ENCODE results near the gene EXOSC6.
"Not testable (repeated sequence)": the region's sequence is repeated elsewhere in the genome, so short reads cannot be mapped to it uniquely, and the experiment has no call there.

Gene EXOSC6

GRCh38 chr16:70254180-70254964 lies 2.6 kb upstream of the EXOSC6 start:
- DNase-seq: no peak

DNA sequence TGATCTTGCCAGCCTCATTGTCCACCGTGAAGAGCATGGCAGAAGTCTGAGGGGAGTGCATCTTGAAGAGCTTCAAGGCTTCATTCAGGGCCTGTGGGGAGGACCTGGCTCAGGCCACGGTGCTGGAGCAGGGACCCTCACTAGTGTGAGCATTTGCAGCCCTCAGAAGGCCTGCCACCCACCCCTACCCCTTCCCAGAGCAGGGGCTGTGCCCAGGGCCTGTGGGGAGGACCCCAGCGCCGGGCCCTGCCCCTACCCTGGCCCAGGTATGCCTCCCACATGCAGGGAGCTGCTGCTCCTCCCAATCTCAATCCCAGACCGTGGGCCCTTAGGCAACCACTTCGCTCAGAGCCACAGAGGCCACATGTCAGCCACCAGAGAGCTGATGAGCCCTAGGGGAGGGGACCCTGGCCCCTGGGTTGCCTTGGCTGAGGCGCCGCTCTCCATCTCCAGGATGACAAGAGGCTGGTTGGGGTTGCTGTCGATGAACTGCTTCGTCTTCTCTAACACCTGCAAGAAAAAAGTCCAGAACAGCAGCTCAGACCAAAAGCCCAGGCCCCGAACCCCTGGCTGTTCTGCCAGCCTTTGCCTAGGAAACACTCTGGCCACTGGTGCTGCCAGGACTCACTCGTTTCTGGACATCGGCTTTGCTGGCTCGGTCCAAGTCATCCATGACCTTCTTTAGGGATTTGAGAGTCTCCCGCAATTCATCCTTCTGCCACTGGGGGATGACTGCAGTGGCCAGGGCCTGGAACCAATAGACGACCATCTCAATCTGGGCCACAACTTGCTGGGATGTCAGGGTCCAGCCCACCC lies 1.8 kb upstream of the EXOSC6 start:
- DNase-seq: peak; percentile 23 to 48

- no peak for DNase-seq
Measured at GRCh38 chr16:70252355-70252988, 732 bp upstream of the EXOSC6 start.

DNA sequence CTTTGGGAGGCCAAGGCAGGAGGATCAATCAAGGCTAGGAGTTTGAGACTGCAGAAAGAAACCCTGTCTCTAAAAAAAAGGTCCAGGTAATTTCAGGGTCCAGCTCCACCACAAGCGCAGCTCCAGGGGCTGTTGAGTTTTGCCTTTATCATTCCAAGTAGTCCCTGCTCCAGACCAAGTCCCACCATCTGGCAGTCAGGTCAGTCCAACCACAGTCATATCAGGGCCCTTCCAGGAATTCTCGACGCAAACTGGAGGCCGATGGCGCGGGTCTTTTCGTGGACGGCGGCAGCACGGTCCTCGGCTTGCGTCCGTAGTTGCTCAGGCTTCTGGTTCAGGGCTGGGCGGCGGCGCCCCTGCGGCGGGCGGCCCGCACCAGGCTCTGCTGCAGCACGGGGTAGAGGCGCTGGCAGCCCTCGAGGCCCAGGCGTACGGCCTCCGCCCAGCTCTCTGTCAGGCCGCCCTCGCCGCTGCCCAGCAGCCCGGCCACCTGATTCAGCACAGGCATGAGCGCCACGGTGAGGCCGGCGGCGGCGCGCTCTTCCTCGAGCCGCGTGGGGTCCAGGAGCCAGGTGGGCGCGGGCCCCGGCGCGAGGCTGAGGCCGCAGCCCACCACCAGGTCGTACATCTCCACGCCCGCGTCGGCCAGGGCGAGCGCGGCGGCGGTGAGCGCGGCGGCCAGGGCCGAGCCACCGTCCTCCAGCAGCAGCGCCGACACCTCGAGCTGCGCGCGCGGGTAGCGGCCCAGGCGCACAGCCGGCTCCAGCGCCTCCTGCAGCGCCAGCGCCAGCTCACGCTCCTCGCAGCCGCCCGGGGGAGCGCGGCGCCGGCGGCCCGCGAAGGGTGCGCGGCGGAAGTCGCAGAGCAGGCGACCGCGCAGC lies 752 bp downstream of the EXOSC6 start:
- DNase-seq: peak in 1 of 2 donors; percentile 43

DNA sequence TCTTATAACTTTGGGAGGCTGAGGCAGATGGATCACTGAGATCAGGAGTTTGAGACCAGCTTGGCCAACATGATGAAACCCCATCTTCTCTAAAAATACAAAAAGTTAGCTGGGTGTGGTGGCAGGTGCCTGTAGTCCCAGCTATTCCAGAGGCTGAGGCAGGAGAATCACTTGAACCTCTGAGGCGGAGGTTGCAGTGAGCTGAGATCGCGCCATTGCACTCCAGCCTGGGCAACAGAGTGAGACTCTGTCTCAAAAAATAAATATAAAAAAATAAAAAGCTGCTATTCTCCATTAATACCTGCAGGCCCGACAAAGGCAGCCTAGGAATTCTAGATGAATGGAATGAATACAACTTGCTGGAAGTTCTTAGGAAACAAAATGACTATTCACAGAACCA lies 2.0 kb downstream of the EXOSC6 start:
- not testable (repeated sequence) for DNase-seq

DNA sequence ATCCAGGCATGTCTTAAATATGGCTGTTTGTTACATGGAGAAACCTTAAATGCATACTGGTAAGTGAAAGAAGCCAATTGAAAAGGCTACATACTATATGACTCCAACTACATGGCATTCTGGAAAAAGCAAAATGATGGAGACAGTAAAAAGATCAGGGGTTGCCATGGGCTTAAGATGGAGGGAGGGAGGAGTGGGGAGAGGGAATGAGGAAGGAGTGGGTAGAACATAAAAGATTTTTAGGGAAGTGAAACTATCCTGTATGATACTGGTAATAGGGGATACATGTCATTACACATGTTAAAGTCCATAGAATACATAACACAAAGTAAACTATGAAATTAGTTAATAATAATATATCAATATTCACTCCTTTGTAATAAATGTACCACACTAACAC lies 13.0 kb downstream of the EXOSC6 start:
- DNase-seq: not testable (repeated sequence)

- not testable (repeated sequence) for DNase-seq
Measured at GRCh38 chr16:70231831-70232230, 19.9 kb downstream of the EXOSC6 start.

DNA sequence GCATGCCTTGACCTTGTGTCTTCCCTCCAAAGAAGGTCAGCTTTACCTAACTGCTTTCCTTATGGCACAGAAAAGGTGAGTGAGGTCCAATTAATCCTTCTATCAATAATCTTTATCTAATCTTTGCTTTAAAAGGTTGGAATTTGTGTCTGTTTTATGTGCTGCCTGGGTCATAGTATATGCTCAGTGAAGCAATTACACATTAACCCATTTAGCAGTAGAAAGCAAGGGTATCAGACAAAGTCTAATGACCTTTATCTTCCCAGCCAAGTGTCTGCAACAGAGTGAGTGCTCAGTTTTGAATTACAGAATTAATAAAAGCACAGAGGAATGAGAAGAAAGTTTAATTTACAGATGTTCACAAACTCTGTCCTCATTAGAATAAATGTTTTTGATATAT lies 25.7 kb downstream of the EXOSC6 start:
- not testable (repeated sequence) for DNase-seq

- not testable (repeated sequence) for DNase-seq
Measured at GRCh38 chr16:70225430-70225829, 26.3 kb downstream of the EXOSC6 start.

- DNase-seq: not testable (repeated sequence)
Measured at GRCh38 chr16:70224645-70225044, 27.1 kb downstream of the EXOSC6 start.

- DNase-seq: not testable (repeated sequence)
Measured at GRCh38 chr16:70223971-70224513, 27.7 kb downstream of the EXOSC6 start.

DNA sequence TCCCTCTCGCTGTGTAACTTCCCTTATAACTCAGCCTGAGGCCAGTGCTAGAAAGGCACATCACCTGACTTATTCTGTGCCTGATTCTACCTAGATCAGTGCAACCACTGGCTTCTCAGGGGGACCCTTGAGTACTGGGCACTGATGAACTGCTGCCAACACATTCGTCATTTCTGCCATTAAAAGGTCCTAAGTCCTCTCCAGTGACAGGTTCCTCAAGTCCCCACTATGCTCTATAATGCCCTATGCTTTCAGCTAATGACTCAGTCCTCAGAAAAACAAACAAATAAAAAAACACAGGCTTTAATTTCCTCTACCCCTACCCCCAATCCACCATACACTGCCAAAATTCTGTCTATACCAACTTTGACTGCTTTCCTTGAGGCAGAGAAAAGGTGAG lies 28.5 kb downstream of the EXOSC6 start:
- DNase-seq: not testable (repeated sequence)

DNA sequence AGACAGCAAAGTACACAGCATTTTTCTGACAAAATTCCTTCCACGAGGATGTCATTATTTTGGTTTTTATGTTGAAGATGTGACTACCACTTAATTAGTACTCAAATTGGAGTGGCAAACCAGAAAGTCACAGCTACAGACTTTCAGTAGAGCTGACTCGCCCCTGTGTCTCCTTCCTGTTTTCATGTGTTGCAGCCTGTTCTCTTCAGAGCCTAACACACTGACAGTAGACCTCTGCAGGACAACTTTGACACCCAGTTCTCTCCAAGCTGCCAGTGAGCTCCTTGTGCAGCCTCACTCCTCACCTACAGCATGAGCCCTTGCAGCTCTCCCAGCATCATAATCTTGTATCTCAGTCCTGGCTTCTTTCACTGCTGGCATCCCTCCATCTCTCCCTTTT lies 29.2 kb downstream of the EXOSC6 start:
- not testable (repeated sequence) for DNase-seq

GRCh38 chr16:70218586-70218985 lies 33.2 kb downstream of the EXOSC6 start:
- DNase-seq: not testable (repeated sequence)

DNA sequence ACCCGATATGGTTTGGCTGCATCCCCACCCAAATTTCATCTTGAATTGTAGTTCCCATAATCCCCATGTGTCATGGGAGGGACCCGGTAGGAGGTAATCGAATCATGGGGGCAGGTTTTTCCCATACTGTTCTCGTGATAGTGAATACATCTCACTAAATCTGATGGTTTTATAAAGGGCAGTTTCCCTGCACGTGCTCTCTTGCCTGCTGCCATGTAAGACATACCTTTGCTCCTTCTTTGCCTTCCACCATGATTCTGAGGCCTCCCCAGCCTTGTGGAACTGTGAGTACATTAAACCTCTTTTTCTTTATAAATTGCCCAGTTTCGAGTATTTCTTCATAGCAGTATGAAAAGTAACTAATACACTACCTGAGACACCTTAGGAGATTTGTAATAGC lies 45.4 kb downstream of the EXOSC6 start:
- DNase-seq: not testable (repeated sequence)

DNA sequence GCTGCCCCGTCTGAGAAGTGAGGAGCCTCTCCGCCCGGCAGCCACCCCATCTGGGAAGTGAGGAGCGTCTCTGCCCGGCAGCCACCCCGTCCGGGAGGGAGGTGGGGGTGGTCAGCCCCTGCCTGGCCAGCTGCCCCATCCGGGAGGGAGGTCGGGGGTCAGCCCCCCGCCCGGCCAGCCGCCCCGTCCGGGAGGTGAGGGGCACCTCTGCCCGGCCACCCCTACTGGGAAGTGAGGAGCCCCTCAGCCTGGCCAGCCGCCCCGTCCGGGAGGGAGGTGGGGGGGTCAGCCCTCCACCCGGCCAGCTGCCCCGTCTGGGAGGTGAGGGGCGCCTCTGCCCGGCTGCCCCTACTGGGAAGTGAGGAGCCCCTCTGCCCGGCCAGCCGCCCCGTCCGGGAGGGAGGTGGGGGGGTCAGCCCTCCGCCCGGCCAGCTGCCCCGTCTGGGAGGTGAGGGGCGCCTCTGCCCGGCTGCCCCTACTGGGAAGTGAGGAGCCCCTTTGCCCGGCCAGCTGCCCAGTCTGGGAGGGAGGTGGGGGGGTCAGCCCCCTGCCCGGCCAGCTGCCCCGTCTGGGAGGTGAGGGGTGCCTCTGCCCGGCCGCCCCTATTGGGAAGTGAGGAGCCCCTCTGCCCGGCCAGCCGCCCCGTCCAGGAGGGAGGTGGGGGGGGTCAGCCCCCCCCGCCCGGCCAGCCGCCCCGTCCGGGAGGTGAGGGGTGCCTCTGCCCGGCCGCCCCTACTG lies 46.9 kb downstream of the EXOSC6 start:
- DNase-seq: not testable (repeated sequence)

GRCh38 chr16:70204010-70204409 lies 47.7 kb downstream of the EXOSC6 start:
- DNase-seq: not testable (repeated sequence)

- DNase-seq: not testable (repeated sequence)
Measured at GRCh38 chr16:70203508-70203907, 48.2 kb downstream of the EXOSC6 start.

DNA sequence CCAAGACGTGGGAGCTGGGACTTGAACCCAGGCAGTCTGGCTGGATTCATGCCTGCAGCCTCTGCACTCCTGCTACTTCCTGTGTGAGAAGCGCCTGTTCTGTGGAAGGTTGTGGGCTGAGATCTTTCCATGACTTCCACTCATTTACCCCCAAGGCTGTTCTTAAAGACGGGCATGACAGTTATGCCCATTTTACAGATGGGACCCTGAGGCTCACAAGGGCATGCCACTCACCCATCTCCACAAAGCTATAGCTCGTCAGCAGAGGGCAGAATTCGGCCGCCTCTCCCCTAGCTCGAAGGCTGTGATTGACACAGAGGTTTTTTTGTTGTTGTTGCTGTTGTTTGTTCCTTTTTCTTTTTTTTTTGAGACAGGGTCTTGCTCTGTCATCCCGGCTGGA lies 51.7 kb downstream of the EXOSC6 start:
- DNase-seq: not testable (repeated sequence)

- DNase-seq: not testable (repeated sequence)
Measured at GRCh38 chr16:70199170-70199569, 52.6 kb downstream of the EXOSC6 start.

DNA sequence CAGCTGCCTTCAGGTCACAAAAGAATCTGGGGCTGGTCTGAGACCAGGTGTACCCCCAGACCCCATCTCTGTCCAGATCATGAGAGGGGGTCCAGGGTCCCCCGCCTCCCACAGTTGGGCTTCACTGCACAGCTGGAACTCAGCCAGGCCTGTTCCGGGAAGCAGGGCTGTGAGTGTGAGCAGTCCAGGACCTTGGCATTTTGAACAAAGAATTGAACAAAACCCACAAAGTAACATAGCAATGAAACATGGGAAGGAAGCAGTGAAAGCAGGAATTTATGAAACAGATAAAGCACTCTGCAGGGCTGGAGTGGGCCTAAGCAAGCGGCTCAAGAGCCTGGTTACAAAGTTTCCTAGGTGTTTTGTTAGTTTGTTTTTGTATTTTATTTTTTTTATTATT lies 53.1 kb downstream of the EXOSC6 start:
- DNase-seq: not testable (repeated sequence)

All from stimulated activated CD4-positive, alpha-beta T cell treated with anti-CD3 and anti-CD28 coated beads, Interleukin-2, amount 100 ng/mL, for 48 hours (primary cell).